ENCODE results near the gene PIP4K2C.
"Not testable (repeated sequence)": the region's sequence is repeated elsewhere in the genome, so short reads cannot be mapped to it uniquely, and the experiment has no call there.

The PIP4K2C gene

DNA sequence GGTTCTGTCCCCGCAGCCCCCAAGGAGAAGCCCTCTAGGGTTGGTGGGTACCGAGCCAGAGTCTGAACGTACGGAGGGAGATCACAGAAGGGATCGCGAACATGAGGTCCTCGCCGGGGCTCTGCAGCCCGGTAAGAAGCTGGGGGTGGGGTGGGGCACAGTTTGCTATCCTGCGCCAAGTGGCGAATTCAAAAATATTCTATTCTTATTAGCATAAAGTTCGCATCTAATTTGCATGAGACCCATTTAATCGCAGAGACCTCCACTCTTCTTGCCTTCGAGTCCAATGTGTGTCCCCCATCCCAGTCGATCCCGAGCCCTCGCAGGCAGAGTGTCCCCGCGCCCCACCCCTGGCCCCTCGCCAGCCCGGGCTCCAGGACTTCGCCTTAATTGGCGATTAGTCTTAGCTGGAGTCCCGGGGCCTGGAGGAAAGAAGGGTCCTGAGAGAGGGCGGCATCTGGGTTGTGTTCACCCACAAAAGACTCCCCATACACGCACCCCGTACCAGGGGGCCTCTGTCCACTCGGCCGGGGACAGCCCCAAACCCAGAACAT lies 19.6 kb downstream of the PIP4K2C start:
- no peak for DNase-seq

DNA sequence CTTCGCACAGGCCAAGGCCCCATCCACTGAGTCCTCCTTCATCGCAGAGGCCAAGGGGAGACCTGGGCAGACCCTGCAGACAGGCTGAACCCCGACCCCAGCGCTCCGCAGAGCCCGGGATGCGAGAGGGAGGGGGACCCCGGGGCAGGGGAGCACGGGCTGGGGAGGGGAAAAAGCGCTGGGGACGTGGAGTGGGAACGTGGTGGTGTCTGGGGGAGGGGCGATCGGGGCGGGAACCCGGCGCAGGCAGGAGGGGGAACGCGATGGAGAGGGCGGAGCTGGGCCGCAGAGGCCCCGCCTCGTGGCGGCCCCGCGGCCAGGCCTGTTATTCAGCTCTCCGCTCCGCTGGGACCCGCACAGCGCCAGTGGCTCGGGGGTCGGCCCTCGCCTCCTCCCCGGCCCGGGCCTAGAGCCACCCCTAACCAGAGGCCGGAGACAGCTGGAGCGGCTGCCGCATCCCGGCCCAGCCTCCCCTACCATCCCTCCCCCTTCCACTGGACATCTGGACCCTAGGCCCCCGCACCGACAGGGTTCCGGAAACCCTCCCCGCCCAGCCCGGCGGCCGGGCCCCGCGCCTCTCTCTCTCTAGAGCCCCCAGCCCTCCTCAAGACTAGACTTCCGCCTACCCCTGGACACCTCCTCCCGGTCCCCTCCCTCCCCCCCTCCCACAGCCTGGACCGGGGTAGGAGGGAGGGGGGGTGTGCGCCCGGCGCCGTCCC lies 20.3 kb downstream of the PIP4K2C start, which contains the start of gene ARHGEF25:
ARHGEF25 (plus strand) TSS at position 328 of the 719 bp plus-strand sequence. CDS start 460 bp downstream, outside the sequence.
- DNase-seq: no peak

DNA sequence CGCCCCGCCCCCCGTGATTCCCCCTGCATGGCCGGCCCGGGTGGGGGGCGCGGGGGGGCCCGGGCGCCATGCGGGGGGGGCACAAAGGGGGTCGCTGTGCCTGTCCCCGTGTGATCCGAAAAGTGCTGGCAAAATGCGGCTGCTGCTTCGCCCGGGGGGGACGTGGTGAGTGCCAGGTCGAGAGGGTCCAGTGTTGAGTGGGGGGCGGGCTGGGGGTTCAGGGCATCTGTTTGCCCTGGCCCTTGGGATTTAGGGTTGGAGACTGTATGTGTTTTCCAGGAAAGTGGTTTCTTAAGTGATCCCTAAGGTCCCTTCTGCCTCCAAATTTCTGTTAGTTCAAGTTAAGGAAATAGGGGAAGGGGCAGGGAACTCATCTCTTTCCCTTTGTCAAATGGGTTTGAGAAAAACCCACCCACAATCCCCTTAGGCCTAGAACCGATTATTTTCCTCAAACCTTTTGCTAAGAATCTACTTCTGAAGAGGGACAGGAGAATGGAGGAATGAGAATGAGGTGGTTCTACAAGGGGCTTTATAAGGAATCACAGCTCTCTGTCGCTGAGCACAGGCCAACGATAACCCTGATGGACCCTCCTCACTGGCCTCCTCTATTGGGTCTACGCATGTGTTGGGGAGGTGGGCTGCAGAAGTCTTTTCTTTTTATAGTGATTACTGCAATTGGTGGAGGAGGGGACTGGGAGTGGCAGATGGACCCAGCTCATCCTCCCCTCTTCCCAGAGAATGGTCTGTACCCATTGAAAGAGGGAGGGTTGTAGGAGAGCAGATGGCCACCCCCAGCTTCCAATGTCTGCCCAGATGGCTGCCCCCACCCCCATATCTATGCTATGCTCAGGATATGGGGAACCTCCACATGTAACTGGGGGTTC lies 21.1 kb downstream of the PIP4K2C start:
- DNase-seq: no peak

DNA sequence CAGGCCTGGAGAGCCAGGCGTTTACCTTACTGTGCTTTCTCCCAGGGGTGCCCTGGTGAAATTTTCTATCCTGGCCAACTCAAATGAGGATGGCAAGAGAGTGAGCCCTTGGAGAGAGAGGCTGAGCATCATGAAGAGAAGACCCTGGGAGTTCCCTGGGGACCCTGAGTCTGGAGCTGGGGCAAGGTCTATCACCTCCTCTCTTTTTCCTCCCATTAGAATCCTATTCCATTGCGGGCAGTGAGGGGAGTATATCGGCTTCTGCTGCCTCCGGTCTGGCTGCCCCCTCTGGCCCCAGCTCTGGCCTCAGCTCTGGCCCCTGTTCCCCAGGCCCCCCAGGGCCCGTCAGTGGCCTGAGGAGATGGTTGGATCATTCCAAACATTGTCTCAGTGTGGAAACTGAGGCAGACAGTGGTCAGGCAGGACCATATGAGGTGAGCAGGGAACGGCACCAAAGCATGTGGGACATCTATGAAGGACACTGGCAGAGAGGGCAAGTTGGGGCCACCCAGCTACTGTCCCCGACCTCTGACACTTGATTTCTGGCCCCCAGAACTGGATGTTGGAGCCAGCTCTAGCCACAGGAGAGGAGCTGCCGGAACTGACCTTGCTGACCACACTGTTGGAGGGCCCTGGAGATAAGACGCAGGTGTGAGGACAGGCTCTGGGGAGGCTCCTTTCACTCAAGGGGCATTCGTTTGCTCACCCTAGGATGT lies 21.9 kb downstream of the PIP4K2C start:
- no peak for DNase-seq

DNA sequence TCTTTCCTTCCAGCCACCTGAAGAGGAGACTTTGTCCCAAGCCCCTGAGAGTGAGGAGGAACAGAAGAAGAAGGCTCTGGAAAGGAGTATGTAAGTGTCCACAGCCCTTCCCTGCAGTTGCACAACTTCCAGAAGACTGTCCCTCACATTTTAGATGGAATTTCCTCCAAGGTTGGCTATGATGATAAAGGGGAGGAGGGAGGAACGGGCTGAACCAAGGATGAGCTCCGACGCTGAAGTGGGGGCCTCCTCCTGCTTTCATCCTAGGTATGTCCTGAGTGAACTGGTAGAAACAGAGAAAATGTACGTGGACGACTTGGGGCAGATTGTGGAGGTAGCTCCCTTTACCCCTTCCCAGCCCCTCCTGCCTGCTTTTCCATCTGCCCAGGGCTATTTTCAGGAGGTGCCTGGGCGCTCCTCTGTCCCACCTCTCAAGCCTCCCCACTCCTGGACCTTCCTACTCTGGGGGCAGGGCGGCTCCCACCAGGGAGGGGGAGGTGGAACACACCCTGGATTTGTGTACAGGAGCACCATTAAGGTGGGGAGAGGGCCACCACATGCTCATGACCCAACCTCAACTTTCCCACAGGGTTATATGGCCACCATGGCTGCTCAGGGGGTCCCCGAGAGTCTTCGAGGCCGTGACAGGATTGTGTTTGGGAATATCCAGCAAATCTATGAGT lies 22.6 kb downstream of the PIP4K2C start:
- DNase-seq: no peak

DNA sequence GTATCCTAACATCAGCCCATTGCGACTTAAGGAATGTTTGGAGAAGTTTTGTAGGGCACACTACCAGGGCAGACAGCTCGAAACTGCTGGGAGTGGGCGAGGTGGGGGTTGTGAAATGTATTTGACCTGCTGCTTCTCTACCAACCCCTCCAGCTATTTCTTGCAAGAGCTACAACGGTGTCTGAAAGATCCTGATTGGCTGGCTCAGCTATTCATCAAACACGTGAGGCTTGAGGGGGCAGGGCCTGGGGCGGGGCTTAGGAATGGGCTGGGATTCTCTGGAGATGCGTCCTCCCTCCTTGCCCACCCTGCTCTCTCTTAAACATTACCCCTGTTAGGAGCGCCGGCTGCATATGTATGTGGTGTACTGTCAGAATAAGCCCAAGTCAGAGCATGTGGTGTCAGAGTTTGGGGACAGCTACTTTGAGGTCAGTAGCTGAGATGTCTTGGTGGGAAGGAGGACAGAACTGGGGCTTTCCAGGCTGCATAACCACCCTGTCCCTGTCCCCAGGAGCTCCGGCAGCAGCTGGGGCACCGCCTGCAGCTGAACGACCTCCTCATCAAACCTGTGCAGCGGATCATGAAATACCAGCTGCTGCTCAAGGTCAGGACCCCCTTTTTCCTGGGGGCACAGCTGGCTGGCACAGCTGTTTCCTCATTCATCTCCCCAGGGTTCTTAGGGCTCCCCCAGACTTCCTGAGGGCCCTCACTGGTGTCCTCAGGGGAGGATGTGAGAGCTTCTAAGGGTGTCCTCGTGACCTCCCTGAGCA lies 23.4 kb downstream of the PIP4K2C start:
- no peak for DNase-seq

DNA sequence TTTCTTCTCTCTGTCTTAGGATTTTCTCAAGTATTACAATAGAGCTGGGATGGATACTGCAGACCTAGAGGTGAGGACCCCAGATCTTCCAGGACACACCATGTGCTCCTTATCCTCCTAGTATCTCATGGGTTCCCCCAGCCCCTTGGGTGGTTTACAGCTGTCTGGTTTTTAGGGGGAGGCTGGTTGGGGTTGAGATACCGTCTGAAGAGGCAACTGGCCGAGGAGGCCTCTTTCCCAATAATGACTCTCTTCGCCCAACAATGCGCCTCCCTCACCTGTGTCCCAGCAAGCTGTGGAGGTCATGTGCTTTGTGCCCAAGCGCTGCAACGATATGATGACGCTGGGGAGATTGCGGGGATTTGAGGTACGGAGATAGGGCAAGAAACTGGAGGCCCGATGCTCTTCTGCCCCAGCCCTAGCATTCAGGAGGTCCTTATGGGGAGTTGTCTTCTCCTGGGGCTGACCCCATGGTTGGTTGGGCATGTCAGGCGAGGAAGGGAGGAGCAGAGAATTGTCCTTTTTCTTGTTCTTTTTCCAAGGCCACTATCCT lies 24.0 kb downstream of the PIP4K2C start:
- no peak for DNase-seq

DNA sequence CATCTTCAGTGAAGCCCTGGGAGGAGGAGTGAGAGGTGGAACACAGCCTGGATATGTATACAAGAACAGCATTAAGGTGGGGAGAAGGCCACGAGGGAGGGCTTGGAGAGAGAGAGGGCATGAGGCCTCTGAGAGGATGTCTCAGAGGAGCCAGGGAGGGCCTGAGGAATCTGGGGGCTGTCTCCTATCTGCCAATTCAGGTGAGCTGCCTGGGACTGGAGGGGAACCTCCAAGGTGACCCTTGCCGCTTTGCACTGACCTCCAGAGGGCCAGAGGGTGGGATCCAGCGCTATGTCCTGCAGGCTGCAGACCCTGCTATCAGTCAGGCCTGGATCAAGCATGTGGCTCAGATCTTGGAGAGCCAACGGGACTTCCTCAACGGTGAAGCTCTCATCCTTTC lies 24.6 kb downstream of the PIP4K2C start:
- no peak for DNase-seq

DNA sequence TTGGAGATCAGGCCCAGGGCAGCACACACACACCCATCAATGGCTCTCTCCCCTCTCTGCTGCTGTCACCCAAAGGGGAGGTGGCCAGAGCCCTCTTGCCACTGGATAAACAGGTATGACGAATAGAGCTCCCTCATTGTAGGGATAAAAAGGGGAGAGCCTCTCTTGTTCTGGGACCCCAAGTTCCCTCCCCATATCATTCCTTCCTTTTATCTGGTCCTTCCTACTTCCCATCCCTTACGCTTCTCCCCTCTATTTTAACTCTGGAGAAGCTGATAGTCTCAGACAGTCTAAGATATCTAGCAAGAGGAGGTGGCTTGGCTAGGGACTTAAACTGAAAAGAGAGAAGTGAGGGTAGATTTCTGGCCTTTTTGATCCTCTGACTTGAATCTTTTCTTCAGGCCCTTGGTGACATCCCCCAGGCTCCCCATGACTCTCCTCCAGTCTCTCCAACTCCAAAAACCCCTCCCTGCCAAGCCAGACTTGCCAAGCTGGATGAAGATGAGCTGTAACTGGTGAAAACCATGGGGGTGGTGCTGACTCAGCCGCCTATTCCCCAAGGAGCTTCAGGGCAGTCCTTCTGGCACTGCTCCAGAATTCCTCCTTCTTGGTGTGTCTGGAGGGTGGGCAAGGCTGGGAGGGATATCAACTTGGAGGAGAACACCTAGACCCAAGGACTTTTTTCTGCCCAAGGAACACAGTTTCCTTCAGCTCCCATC lies 25.6 kb downstream of the PIP4K2C start:
- no peak for DNase-seq

DNA sequence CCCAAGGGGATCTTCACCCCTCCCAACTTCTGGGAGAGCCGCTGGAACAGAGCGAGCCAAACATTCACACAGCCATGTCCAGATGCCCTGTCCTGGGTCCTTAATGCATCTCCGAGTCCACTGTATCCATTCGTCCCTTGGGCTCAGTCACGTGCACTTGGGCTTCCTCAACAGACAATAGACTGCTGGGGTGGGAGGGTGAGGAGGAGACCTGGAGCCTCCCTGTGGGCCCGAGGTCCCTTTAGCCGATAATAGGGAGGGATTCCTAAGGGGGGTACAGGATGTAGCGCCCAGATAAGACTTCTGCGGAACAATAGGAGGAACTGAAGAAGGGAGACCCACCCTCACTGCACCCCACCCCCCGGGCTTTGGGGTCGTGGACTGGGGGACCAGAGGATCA lies 26.9 kb downstream of the PIP4K2C start:
- no peak for DNase-seq

DNA sequence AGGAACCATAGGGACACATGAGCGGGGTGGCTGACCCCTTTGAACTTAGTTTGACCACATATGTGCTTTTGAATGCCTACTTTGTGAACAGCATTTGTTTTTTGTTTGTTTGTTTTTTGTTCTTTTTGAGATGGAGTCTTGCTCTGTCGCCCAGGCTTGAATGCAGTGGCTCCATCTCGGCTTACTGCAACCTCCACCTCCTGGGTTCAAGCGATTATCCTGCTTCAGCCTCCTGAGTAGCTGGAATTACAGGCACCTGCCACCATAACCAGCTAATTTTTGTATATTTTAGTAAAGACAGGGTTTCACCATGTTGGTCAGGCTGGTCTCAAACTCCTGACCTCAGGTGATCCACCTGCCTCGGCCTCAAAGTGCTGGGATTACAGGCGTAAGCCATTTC lies 27.4 kb downstream of the PIP4K2C start:
- not testable (repeated sequence) for DNase-seq

DNA sequence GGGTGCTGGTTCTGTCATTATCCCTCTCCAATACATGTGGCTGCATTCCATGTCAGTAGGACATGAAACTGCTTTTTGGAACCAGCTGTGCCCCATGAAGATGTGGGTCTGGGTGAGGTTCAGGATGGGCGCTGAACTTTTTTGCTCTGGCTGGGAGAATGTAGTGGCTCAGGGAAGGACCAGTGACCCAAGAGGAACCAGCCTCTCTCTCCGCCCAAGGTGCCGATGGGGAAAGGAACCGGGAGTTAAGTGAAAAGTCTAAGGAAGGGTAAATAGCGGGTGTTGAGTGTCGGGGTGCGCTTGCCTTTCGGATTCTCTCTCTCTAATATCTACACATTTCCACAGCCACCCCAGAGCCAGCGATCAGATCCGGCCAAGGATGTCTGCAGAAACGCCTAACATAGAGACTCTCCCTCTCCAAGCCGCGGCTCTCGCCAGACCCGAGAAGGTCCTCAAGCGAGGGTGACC lies 28.0 kb downstream of the PIP4K2C start:
- DNase-seq: no peak

DNA sequence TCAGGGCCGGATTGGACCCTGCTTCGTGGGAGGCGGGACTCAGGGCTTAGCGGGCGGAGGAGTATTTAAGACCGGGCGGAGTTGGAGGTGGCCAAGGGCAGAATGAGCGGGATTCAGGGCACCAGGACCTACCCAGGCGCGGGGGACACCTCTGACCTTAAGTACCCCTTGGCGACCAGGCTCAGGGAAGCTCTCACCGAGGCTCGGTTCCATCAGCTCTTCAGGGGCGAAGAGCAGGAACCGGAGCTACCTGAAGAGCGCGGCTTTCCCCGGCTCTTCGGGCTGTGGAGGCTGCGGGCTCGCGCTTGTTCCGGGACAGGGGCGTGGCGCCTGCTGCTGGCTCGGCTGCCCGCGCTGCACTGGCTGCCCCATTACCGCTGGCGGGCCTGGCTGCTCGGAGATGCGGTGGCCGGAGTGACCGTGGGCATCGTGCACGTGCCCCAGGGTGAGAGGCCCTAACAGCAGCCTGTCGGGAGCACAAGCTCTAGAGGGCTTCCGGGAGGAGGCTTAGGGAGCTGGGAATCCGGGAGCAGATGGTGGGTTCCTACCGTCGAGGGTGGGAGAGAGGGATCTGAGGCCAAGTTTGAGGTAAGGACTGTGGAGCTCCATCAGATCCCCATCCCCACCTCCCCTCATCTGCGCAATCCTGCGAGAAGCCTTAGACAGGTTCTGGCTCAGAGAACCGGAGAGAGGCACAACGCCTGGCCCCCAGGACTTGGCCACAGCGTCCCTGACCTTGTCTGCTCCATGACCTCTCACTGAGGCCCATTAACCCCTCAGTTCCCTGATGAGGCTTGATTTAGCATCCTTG lies 28.6 kb downstream of the PIP4K2C start:
- DNase-seq: no peak

DNA sequence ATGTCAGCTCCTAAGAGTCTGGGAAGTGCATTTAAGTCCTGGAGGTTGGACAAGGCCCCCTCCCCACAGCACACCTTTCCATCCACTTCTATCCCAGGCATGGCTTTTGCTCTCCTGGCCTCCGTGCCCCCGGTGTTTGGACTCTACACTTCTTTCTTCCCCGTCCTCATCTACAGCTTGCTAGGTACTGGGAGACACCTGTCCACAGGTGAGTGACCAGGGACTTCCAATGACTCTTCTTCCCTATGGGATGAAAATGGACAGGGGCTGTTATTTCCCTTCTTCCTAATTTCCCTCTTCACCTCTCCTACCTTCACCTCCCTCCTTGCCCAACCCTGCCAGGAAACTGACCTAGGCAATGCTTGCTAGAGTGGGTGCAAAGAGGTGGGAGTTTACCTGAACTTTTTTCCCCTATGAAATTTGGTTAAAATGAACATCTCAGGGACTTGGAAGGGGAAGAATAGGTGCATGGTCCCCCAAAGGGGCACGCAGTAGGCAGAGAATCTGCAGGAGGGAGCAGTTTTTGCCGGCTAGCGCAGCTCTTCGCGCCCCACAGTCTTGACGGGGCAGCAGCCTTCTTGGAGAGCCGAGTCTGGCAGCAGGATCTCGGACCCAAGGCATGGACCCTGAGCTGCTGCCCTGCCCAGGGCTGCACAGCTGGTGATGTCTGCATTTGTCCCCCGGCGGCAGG lies 29.4 kb downstream of the PIP4K2C start:
- DNase-seq: no peak

DNA sequence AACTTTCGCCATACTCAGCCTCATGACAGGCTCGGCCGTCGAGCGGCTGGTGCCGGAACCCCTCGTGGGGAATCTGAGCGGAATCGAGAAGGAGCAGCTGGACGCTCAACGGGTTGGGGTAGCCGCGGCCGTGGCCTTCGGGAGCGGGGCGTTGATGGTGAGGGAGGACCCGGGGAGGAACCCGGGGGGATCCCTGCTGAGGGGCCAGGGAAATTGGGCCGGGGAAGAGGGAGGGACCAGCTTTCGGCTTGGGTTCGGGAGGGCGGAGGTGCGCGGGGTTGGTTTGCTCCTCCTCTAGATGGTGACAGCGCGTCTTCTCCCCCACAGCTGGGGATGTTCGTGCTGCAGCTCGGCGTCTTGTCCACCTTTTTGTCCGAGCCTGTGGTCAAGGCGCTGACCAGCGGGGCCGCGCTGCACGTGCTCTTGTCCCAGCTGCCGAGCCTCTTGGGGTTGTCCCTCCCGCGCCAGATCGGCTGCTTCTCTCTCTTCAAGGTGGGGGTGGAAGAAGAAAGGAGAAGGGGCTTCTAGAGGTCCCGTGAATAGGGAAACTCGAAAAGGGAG lies 30.0 kb downstream of the PIP4K2C start:
- no peak for DNase-seq

DNA sequence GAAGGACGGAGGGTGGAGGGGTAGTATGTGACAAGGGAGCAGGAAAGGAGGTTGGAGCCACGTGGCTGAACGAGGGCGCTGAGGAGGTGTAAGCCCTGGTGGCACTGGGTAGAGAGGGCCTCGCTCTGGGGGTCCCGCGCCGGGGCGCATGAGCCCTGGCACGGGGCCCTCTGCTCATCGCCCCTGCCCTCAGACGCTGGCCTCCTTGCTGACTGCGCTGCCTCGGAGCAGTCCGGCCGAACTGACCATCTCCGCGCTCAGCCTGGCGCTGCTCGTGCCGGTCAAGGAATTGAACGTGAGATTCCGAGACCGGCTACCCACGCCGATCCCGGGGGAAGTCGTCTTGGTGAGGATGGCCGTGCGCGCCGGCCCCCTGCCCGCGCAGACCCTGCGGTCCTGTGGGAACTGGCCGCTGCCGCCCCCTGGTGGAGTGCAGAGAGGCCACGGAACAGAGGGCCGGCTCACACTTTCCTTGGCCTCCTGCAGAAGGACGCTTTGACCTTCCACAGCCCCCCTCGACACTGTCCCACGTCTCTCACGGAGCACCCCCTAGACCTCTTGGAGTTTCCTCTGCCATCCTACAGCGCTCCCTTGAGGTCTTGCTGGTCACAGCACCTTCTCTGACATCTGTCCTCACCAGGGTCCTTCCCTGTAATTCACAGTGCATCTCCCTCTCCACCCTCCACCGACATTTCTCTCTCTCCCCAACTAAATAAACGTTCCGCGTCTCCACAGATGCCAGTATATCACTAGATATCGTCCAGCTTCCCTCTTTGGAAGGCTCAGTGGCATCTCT lies 30.7 kb downstream of the PIP4K2C start:
- DNase-seq: peak; percentile 26
